Measurements from ENCODE around the gene MYBPC2. TPM values are rescaled to one million over a fixed set of nuclear protein-coding genes. Genes with fewer than 3 reads are reported as not detected.
A peak's percentile ranks its signal among the peaks of the same experiment; 100 is the strongest.

MYBPC2 gene
- total and polyA plus RNA-seq, 9 of the 15 experiments (the other 6 are each of a cell fraction or from before 2014, with no cell fraction given): 0.01 to 0.14 (median 0.04) TPM; not detected in 6

DNA sequence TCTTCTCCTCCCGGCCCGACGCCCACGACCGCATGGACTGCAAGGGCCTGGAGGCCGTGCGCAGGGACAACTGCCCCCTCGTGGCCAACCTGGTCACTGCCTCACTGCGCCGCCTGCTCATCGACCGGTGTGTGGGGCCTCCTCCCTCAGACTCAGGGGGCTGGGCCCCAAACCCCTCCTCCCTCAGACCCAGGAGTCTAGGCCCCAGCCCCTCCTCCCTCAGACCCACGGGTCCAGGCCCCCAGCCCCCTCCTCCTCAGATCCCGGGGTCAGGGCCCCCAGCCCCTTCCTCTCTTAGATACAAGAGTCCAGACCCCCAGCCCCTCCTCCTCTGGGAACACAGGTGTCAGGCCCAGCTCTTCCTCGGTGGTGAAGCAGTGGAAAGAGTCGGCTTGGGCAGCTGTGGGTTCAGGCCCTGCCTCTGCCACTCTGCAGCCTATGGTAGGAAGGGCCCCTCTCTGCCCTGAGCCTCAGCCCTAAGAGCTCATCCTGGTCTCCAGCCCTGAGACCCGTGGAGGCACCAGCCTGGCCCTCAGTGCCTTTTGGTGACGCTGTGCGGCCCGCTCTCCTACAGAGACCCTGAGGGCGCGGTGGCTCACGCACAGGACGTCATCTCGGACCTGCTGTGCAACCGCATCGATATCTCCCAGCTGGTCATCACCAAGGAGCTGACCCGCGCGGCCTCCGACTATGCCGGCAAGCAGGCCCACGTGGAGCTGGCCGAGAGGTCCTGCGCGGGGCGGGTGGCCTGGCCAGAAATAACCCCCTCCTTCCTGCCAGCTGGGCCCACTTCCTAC lies 17.6 kb upstream of the MYBPC2 start (continued):
- TF ChIP-seq, protein P1, sequence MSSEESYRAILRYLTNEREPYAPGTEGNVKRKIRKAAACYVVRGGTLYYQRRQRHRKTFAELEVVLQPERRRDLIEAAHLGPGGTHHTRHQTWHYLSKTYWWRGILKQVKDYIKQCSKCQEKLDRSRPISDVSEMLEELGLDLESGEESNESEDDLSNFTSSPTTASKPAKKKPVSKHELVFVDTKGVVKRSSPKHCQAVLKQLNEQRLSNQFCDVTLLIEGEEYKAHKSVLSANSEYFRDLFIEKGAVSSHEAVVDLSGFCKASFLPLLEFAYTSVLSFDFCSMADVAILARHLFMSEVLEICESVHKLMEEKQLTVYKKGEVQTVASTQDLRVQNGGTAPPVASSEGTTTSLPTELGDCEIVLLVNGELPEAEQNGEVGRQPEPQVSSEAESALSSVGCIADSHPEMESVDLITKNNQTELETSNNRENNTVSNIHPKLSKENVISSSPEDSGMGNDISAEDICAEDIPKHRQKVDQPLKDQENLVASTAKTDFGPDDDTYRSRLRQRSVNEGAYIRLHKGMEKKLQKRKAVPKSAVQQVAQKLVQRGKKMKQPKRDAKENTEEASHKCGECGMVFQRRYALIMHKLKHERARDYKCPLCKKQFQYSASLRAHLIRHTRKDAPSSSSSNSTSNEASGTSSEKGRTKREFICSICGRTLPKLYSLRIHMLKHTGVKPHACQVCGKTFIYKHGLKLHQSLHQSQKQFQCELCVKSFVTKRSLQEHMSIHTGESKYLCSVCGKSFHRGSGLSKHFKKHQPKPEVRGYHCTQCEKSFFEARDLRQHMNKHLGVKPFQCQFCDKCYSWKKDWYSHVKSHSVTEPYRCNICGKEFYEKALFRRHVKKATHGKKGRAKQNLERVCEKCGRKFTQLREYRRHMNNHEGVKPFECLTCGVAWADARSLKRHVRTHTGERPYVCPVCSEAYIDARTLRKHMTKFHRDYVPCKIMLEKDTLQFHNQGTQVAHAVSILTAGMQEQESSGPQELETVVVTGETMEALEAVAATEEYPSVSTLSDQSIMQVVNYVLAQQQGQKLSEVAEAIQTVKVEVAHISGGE (CRISPR knock-in tag; IDR thresholded peaks at IDR 0.05): peak in 1 of 3 experiments; percentile 54; a peak in 1 of 6 replicates
- TF ChIP-seq SNRNP70 (optimal IDR thresholded peaks at IDR 0.05; ENCODE audit: low read depth, low read length) (no peak), RBM17 (IDR thresholded peaks at IDR 0.05; ENCODE audit: borderline replicate concordance, low read depth, low read length) (no peak), KDM2B (CRISPR knock-in tag; IDR thresholded peaks at IDR 0.05) (no peak), NR1H2 (CRISPR knock-in tag; IDR thresholded peaks at IDR 0.05) (no peak), YY1 (IDR thresholded peaks at IDR 0.05; ENCODE audit: borderline replicate concordance in 1 of 3, control insufficient read depth in 1 of 3, extremely low read depth in 1 of 3, insufficient read depth in 3 of 3, insufficient read length in 1 of 3, insufficient replicate concordance in 2 of 3, low read depth in 1 of 3, low read length in 2 of 3) (peak in 2 of 3 experiments; percentile 49 to 67), OTX1 (CRISPR knock-in tag; IDR thresholded peaks at IDR 0.05) (no peak), PRPF4 (IDR thresholded peaks at IDR 0.05; ENCODE audit: insufficient read depth, low read depth, low read length, poor library complexity, severe bottlenecking) (no peak), FOXM1 (IDR thresholded peaks at IDR 0.05; ENCODE audit: low read depth) (no peak), FOXM1 (CRISPR knock-in tag; IDR thresholded peaks at IDR 0.05; ENCODE audit: low read depth) (no peak), SP2 (IDR thresholded peaks at IDR 0.05; ENCODE audit: extremely low read depth, low read depth, low read length, poor library complexity, severe bottlenecking) (no peak), DIDO1 (tag; IDR thresholded peaks at IDR 0.05; ENCODE audit: low read depth) (no peak), ATF7 (IDR thresholded peaks at IDR 0.05) (peak; percentile 38; the same call in 1 of the 2 replicates)
- TF ChIP-seq, protein P2, sequence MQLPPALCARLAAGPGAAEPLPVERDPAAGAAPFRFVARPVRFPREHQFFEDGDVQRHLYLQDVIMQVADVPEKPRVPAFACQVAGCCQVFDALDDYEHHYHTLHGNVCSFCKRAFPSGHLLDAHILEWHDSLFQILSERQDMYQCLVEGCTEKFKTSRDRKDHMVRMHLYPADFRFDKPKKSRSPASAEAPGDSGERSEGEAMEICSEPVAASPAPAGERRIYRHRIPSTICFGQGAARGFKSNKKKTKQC (CRISPR knock-in tag; IDR thresholded peaks at IDR 0.05): no peak
- TF ChIP-seq, protein P3, sequence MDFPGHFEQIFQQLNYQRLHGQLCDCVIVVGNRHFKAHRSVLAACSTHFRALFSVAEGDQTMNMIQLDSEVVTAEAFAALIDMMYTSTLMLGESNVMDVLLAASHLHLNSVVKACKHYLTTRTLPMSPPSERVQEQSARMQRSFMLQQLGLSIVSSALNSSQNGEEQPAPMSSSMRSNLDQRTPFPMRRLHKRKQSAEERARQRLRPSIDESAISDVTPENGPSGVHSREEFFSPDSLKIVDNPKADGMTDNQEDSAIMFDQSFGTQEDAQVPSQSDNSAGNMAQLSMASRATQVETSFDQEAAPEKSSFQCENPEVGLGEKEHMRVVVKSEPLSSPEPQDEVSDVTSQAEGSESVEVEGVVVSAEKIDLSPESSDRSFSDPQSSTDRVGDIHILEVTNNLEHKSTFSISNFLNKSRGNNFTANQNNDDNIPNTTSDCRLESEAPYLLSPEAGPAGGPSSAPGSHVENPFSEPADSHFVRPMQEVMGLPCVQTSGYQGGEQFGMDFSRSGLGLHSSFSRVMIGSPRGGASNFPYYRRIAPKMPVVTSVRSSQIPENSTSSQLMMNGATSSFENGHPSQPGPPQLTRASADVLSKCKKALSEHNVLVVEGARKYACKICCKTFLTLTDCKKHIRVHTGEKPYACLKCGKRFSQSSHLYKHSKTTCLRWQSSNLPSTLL (IDR thresholded peaks at IDR 0.05): no peak
- TF ChIP-seq, protein P4, sequence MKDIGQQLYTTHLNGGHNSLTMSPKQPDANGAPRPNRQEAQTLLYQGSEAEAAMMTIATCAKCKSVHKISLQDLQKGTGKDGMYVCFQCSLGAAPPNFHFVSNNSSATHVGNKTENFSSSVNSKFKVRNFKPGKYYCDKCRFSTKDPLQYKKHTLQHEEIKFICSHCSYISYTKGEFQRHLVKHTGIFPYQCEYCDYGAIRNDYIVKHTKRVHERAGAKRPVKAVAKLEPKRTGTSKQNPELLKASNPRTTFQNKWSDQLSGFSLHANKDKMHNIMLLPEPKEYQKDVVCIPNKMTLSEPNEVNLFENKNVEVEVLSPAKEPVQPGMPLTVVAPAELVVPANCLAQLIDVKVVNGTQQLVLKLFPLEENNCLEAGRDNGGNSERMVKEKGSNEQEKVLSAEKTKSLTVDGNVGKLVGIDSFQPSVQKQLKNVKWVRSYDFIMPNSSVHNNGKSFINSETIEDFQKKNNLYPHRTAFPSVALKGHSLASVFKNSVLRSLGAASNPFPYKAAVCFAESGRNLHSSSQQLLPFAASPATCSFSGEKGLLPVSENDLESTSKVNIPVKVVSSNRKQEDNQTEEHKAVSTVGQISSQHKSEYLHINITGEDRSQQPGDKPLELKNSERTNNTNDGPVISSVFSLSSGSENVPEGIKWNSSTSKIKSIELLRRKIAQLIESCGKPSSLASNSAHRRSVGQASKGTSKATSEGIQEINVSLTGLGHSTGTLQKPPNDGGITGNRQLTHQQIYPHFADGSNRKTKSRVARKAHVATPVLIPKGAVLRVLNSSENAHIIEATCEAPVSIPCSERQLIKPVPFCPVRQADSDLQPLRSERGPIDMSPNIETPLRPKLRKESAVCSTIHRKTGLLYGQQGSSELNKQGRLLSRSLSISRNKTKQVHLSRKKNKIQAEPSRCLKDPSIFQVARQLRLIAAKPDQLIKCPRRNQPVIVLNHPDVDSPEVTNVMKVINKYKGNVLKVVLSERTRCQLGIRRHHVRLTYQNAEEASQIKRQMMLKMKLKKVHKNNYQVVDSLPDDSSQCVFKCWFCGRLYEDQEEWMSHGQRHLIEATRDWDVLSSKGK (CRISPR knock-in tag; IDR thresholded peaks at IDR 0.05): no peak

All from K562 (cell line).